HEK293T (cell line): ENCODE data around the gene TIMM22.

ENCODE experiments used
- CTCF ChIA-PET: fragments of 350-600 bp; formaldehyde crosslinking; extraction: SDS; loops from one replicate; lab custom pipeline; 2021; ENCODE audit warnings: antibody characterized with exemption, inconsistent platforms; lab: Yijun Ruan, JAX
- POLR2A ChIA-PET: fragments of 350-600 bp; formaldehyde crosslinking; extraction: SDS; loops from one replicate; lab custom pipeline; 2020; ENCODE audit warnings: antibody characterized with exemption, inconsistent platforms; lab: Yijun Ruan, JAX
- DNase-seq: peaks from one replicate; pipeline ENCODE4 v3.0.0; 2012; ENCODE audit warnings: mixed read lengths; ENCODE audit errors: extremely low spot score
- ARNT ChIP-seq: fragments of 450-650 bp; IDR thresholded peaks from 2 replicates; pipeline ENCODE4 v1.6.1; 2017; ENCODE audit warnings: mild to moderate bottlenecking
- BHLHE40 ChIP-seq: fragments of 450-650 bp; IDR thresholded peaks from 2 replicates; pipeline ENCODE4 v1.6.1; 2016; ENCODE audit warnings: mild to moderate bottlenecking, moderate library complexity, borderline replicate concordance
- CTBP1 ChIP-seq: fragments of 450-650 bp; IDR thresholded peaks from 2 replicates; pipeline ENCODE4 v1.6.1; 2016; ENCODE audit warnings: borderline replicate concordance
- ELF4 ChIP-seq: fragments of 450-650 bp; IDR thresholded peaks from 2 replicates; pipeline ENCODE4 v1.6.1; 2017; ENCODE audit warnings: antibody characterized with exemption
- FOXA1 ChIP-seq: fragments of 450-650 bp; IDR thresholded peaks from 2 replicates; pipeline ENCODE4 v1.6.1; 2016; ENCODE audit warnings: mild to moderate bottlenecking
- FOXK2 ChIP-seq: fragments of 450-650 bp; IDR thresholded peaks from 2 replicates; pipeline ENCODE4 v1.6.1; 2016; ENCODE audit warnings: mild to moderate bottlenecking
- FOXM1 ChIP-seq: fragments of 450-650 bp; IDR thresholded peaks from 2 replicates; pipeline ENCODE4 v1.6.1; 2017; ENCODE audit warnings: mild to moderate bottlenecking, borderline replicate concordance
- HDGF ChIP-seq: fragments of 450-650 bp; IDR thresholded peaks from 2 replicates; pipeline ENCODE4 v1.6.1; 2017; ENCODE audit warnings: antibody characterized with exemption, borderline replicate concordance
- L3MBTL2 ChIP-seq: fragments of 450-650 bp; conservative IDR thresholded peaks from 2 replicates; pipeline ENCODE4 v1.6.1; 2016; ENCODE audit warnings: mild to moderate bottlenecking
- LEF1 ChIP-seq: fragments of 450-650 bp; IDR thresholded peaks from 2 replicates; pipeline ENCODE4 v1.6.1; 2017; ENCODE audit warnings: mild to moderate bottlenecking, borderline replicate concordance
- NFRKB ChIP-seq: fragments of 450-650 bp; IDR thresholded peaks from 2 replicates; pipeline ENCODE4 v1.6.1; 2016; ENCODE audit warnings: mild to moderate bottlenecking, moderate library complexity
- SP1 ChIP-seq: fragments of 450-650 bp; IDR thresholded peaks from 2 replicates; pipeline ENCODE4 v1.6.1; 2017
- SUZ12 ChIP-seq: fragments of 450-650 bp; IDR thresholded peaks from 2 replicates; pipeline ENCODE4 v1.6.1; 2016; ENCODE audit warnings: mild to moderate bottlenecking
- TARDBP ChIP-seq: fragments of 450-650 bp; IDR thresholded peaks from 2 replicates; pipeline ENCODE4 v1.6.1; 2016
- ZNF384 ChIP-seq: fragments of 450-650 bp; IDR thresholded peaks from 2 replicates; pipeline ENCODE4 v1.6.1; 2016
- TF ChIP-seq, protein P1 (sequence below): fragments of 450-650 bp; IDR thresholded peaks from 2 replicates; pipeline ENCODE4 v1.6.1; 2016

Gene TIMM22

DNA sequence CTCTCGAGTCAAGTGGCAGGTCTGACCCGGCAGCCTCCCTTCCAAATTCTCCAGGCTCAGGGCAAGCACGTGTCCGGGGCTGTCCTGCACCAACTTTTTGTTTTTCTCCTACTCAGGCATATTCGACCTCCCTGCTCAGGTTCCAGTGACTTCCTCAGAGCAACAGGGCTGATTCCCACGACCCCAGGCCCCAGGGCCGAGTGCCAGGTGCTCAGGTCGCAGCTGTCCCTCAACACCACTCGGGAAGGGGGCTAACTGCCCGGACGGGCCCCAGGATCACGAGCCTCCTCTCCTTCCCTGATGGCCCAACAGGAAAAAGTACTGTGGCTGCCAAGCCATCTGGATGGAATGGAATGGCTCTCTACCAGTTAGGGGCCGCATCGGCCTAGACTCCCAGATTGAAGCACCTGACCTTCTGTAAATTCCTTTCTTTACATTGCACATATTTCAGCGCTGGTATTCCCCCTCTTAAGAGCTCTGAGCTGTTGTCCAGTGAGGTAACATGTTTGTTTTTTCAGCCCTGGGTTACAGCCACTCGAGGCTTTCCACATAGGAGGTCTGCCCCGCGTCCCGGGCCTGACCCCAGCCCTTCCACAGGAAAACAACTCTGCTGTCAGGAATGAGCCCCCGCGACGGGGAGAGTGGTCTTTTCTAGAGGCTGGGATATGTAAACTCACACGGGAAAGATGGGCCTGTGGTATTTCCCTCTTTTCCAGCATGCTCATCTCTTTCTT, 42.3 kb upstream of the TIMM22 start:
- TF ChIP-seq TARDBP (no peak), ZNF384 (peak; percentile 68; the same call in 1 of the 2 replicates)
- ChIA-PET POLR2A (no interaction called here), CTCF (no interaction called here)
- DNase-seq: no peak

- TF ChIP-seq, protein P1, sequence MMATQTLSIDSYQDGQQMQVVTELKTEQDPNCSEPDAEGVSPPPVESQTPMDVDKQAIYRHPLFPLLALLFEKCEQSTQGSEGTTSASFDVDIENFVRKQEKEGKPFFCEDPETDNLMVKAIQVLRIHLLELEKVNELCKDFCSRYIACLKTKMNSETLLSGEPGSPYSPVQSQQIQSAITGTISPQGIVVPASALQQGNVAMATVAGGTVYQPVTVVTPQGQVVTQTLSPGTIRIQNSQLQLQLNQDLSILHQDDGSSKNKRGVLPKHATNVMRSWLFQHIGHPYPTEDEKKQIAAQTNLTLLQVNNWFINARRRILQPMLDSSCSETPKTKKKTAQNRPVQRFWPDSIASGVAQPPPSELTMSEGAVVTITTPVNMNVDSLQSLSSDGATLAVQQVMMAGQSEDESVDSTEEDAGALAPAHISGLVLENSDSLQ: peak; percentile 35
- TF ChIP-seq BHLHE40 (no peak), CTBP1 (no peak), FOXA1 (no peak), FOXK2 (no peak), NFRKB (no peak), HDGF (no peak)
- POLR2A ChIA-PET: interaction anchor here (1.0 to 1.1 kb wide), 2 partner anchors 8 to 23 kb away, joined by 4 read pairs; partner anchors contain the start of gene NXN
- DNase-seq: no peak
- CTCF ChIA-PET: interaction anchor here (0.5 kb wide), 1 partner anchor 61 kb away, joined by 3 read pairs; no protein-coding TSS in a partner anchor
Observed at GRCh38 chr17:956905-957304, 40.0 kb upstream of the TIMM22 start.

DNA sequence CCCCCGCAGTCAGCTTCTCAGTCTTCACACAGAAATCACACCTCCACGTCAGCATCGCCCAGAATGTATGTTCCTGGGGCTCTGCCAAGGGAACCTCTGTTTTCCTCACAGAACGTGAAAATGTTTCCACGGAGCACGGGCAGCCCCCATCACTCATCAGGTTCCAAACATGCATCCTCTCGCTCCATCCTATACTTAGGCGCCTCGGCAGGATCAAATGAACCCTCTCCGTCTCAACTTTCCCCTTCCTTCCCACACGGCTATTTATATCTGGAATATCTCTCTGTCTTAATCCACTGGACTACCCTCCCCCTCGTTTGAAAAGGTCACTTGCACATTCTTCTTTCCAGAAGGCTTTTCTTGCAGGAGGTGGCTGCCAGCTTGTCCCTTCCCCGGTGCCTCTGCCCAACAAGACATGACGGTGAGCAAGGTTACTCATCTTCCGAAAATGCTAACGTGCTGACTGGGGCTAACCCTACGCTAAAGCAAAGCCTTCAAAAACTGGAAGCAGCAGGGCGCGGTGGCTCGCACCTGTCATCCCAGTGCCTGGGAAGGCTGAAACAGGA, 39.0 kb upstream of the TIMM22 start:
- TF ChIP-seq FOXA1: no peak
- no peak for TF ChIP-seq NFRKB

GRCh38 chr17:958712-959451, 38.0 kb upstream of the TIMM22 start:
- TF ChIP-seq TARDBP: no peak
- no peak for TF ChIP-seq HDGF
- TF ChIP-seq, protein P1: no peak
- no peak for TF ChIP-seq L3MBTL2
- TF ChIP-seq LEF1: no peak
- TF ChIP-seq SP1: no peak
- TF ChIP-seq NFRKB: no peak
- no peak for TF ChIP-seq SUZ12
- TF ChIP-seq ELF4: no peak
- TF ChIP-seq FOXK2: no peak
- TF ChIP-seq FOXA1: no peak
- TF ChIP-seq BHLHE40: no peak
- no peak for TF ChIP-seq CTBP1
- no peak for TF ChIP-seq ZNF384
- no peak for TF ChIP-seq ARNT
- DNase-seq: no peak
- POLR2A ChIA-PET: no interaction called here
- CTCF ChIA-PET: interaction anchor here (0.9 to 1.1 kb wide), 2 partner anchors 21 to 22 kb away, joined by 3 to 4 read pairs; partner anchors contain the start of gene NXN

More for the DNA sequence above, 39.0 kb upstream of the TIMM22 start:
- ChIA-PET CTCF (interaction anchor here (0.9 kb wide), 1 partner anchor 23 kb away, joined by 4 read pairs; no protein-coding TSS in a partner anchor), POLR2A (no interaction called here)
- no peak for DNase-seq

GRCh38 chr17:962166-962565, 34.8 kb upstream of the TIMM22 start:
- CTCF ChIA-PET: no interaction called here
- TF ChIP-seq FOXM1 (no peak), BHLHE40 (no peak), SUZ12 (no peak), LEF1 (no peak), ARNT (no peak), TARDBP (no peak), ZNF384 (no peak), L3MBTL2 (no peak), ELF4 (no peak), NFRKB (no peak), SP1 (no peak), FOXA1 (no peak), FOXK2 (no peak), CTBP1 (no peak), HDGF (no peak)
- TF ChIP-seq, protein P1: no peak
- POLR2A ChIA-PET: no interaction called here
- no peak for DNase-seq

DNA sequence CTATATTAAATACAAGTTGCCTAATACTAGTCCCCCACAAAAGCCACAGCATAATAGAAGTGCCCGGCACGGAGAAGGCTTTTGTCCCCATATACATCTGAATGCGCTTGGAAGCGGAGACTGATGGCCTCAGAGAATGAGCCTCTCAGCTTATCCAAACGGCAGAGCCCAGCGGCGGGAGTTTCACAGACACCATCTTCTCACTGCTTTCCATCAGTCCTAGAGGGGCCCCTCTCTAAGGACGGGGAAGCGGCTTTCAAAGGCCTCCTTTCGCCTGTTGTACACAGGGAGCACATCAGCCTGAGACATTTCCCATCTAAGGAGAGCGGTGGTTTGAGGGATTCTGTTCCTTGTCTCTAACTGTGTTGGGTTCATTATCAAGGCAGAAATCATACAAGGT, 34.3 kb upstream of the TIMM22 start:
- ChIA-PET POLR2A (no interaction called here), CTCF (no interaction called here)
- DNase-seq: no peak
- TF ChIP-seq BHLHE40 (no peak), FOXK2 (no peak), NFRKB (no peak), ELF4 (no peak), L3MBTL2 (no peak), SP1 (no peak), ZNF384 (no peak), ARNT (no peak), SUZ12 (no peak), FOXA1 (no peak), FOXM1 (no peak), HDGF (no peak), LEF1 (no peak), CTBP1 (no peak), TARDBP (no peak)
- TF ChIP-seq, protein P1: no peak
